ENCODE measurements around the gene SIVA1. TPM values are rescaled to one million over a fixed set of nuclear protein-coding genes. Genes with fewer than 3 reads are reported as not detected.

Gene SIVA1
- polyA plus RNA-seq, 1 of the 3 experiments (the other 2 are of a cell fraction) = 137 TPM

GRCh38 chr14:104707608-104708595 is 45.0 kb upstream of the SIVA1 start:
- no peaks in the 10 kb centered on the region for H3K9me2 ChIP-seq
- H3K36me3 ChIP-seq (replicated peaks in 1 of 2; ENCODE audit: control insufficient read depth in 1 of 2, insufficient read depth in 2 of 2, low read length in 1 of 2) = peaks cover 0 to 36% of the 10 kb centered on the region in 2 experiments

More at GRCh38 chr14:104707608-104708595, 45.0 kb upstream of the SIVA1 start:
- Histone ChIP-seq H4K20me1 (ENCODE audit: insufficient read depth) (no peaks in the 10 kb centered on the region; the same call in 1 of the 2 replicates), H3K27me3 (ENCODE audit: insufficient read depth) (no peaks in the 10 kb centered on the region), H2AFZ (ENCODE audit: low read depth) (no peak overlapping the region), H3K4me1 (ENCODE audit: control insufficient read depth in 1 of 2, insufficient read depth in 2 of 2, low read depth in 1 of 2, low read length in 1 of 2) (no peaks in the 10 kb centered on the region; a peak in 1 of 4 replicates), H3K79me2 (ENCODE audit: insufficient read depth) (no peaks in the 10 kb centered on the region), H3K9me3 (no peaks in the 10 kb centered on the region), H3K9ac (no peak overlapping the region), H3K27ac (ENCODE audit: low read depth in 2 of 2, low read length in 1 of 2) (no peak overlapping the region; a peak in 1 of 4 replicates), H3K4me3 (ENCODE audit: low read depth in 2 of 2, low read length in 1 of 2) (no peak overlapping the region), H3F3A (replicated peaks; ENCODE audit: insufficient read depth) (no peaks in the 10 kb centered on the region), H3K4me2 (no peak overlapping the region)
- no peak for TF ChIP-seq TEAD4 (IDR thresholded peaks at IDR 0.05; ENCODE audit: borderline replicate concordance, insufficient read depth)
- TF ChIP-seq FOSL2 (IDR thresholded peaks at IDR 0.05; ENCODE audit: borderline replicate concordance, low read depth) = no peak
- no peak for TF ChIP-seq CTCF (IDR thresholded peaks at IDR 0.05)
- TF ChIP-seq USF1 (IDR thresholded peaks at IDR 0.05; ENCODE audit: borderline replicate concordance, low read depth) = no peak
- no peak for TF ChIP-seq IRF3 (IDR thresholded peaks at IDR 0.05; ENCODE audit: low read depth, low read length)
- TF ChIP-seq RAD21 (IDR thresholded peaks at IDR 0.05; ENCODE audit: low read length) = no peak
- TF ChIP-seq GABPA (IDR thresholded peaks at IDR 0.05; ENCODE audit: low read depth) = no peak
- no peak for TF ChIP-seq ELF1 (IDR thresholded peaks at IDR 0.05)
- TF ChIP-seq SMC3 (IDR thresholded peaks at IDR 0.05; ENCODE audit: low read depth, low read length) = no peak
- no peak for TF ChIP-seq ZBTB33 (IDR thresholded peaks at IDR 0.05; ENCODE audit: borderline replicate concordance, low read depth)
- no peak for TF ChIP-seq EZH2phosphoT487 (IDR thresholded peaks at IDR 0.05; ENCODE audit: borderline replicate concordance, low read depth)
- TF ChIP-seq REST (IDR thresholded peaks at IDR 0.05; ENCODE audit: low read depth, low read length) = no peak
- no peak for TF ChIP-seq USF2 (IDR thresholded peaks at IDR 0.05; ENCODE audit: borderline replicate concordance, low read depth, low read length)
- TF ChIP-seq MXI1 (IDR thresholded peaks at IDR 0.05; ENCODE audit: low read depth, low read length) = no peak
- no peak for TF ChIP-seq POLR2AphosphoS5 (IDR thresholded peaks at IDR 0.05; ENCODE audit: low read depth, low read length)
- no peak for TF ChIP-seq NRF1 (IDR thresholded peaks at IDR 0.05; ENCODE audit: low read depth, low read length)
- TF ChIP-seq MEF2A (IDR thresholded peaks at IDR 0.05; ENCODE audit: borderline replicate concordance, low read depth) = no peak
- TF ChIP-seq GATA2 (CRISPR knock-in tag; IDR thresholded peaks at IDR 0.05) = no peak
- TF ChIP-seq FOXM1 (IDR thresholded peaks at IDR 0.05; ENCODE audit: low read depth) = no peak
- TF ChIP-seq RCOR1 (IDR thresholded peaks at IDR 0.05; ENCODE audit: low read length) = no peak
- WGBS (ENCODE audit: low lambda C conversion rate) = 29% methylated on average over 9 of the region's 34 CpGs
- POLR2A ChIA-PET = no interaction called here
- no peak for DNase-seq
- CTCF ChIA-PET = interaction anchor here (0.9 to 3.3 kb wide), 14 partner anchors 10 to 68 kb away, joined by 3 to 33 read pairs (median 6); partner anchors contain the start of gene ADSS1
